K562 (cell line): ENCODE measurements around the gene BFSP2. TPM values are rescaled to one million over a fixed set of nuclear protein-coding genes. Genes with fewer than 3 reads are reported as not detected.

Experiments
- ATAC-seq: fragments of 200-7000 bp; cut with Tn5 transposase; 3 replicates; pipeline ENCODE4 v1.9.1; 2020; ENCODE audit warnings: moderate library complexity
- BruUV-seq: library from RNA; stranded (reverse); fragments of 400-500 nt; replicated peaks from 2 replicates; lab custom pipeline; 2021; lab: Mats Ljungman, UMichigan
- CTCF ChIA-PET: fragments of 300-600 bp; formaldehyde crosslinking; extraction: SDS; loops from one replicate; lab custom pipeline; 2021; ENCODE audit warnings: low intra/inter-chr PET ratio; lab: Yijun Ruan, JAX
- POLR2A ChIA-PET: fragments of 300-600, 350-650 bp; sonication (Branson Sonifier 250); formaldehyde crosslinking; extraction: SDS; loops from one replicate; lab custom pipeline; 2021; ENCODE audit warnings: antibody characterized with exemption, inconsistent platforms; lab: Yijun Ruan, JAX
- DNase-seq, 4 experiments: peaks; one replicate each; pipeline versions ENCODE4 v3.0.0 to v3.0.0-alpha.2; 2011 to 2018; ENCODE audit warnings: low spot score in 3 of 4, mixed read lengths in 3 of 4; ENCODE audit errors: extremely low read depth in 1 of 4
- FAIRE-seq: peaks from 2 replicates; lab custom pipeline; 2011; peaks lifted over from hg19 to GRCh38; lab: Jason Lieb, UNC
- H2AFZ ChIP-seq: 2 replicates; pipeline ENCODE4 v1.6.0; 2011; ENCODE audit warnings: low read depth, low read length, control low read depth, inconsistent platforms
- H3K27ac ChIP-seq: fragments of 200-600 bp; 3 replicates; pipeline ENCODE4 v1.8.0; 2011; ENCODE audit warnings: low read depth, mild to moderate bottlenecking, control low read depth, inconsistent platforms, low read length, moderate library complexity, mixed read lengths; ENCODE audit errors: extremely low read depth
- H3K27me3 ChIP-seq, 2 experiments: fragments of 300-600 bp in 1 of 2; 2 replicates in 1 of 2; 3 replicates in 1 of 2; pipeline versions ENCODE4 v1.6.0 to v1.8.0; 2011; ENCODE audit warnings: inconsistent platforms in 2 of 2, low read length in 2 of 2, mild to moderate bottlenecking in 1 of 2, mixed read lengths in 1 of 2, moderate library complexity in 1 of 2; ENCODE audit not compliant: control insufficient read depth in 2 of 2, insufficient read depth in 2 of 2
- H3K36me3 ChIP-seq: fragments of 300-600 bp; 3 replicates; pipeline ENCODE4 v1.8.0; 2011; ENCODE audit warnings: mild to moderate bottlenecking, low read length, inconsistent platforms; ENCODE audit not compliant: control insufficient read depth, insufficient read depth
- H3K4me1 ChIP-seq, 2 experiments: fragments of 200-600 bp in 1 of 2; replicated peaks in 1 of 2; 2 replicates in 1 of 2; 3 replicates in 1 of 2; pipeline versions ENCODE4 v1.5.1 to v1.8.0; 2011; ENCODE audit warnings: inconsistent platforms in 2 of 2, low read length in 2 of 2, mild to moderate bottlenecking in 1 of 2, mixed read lengths in 1 of 2, moderate library complexity in 1 of 2; ENCODE audit not compliant: control insufficient read depth in 2 of 2, insufficient read depth in 2 of 2
- H3K4me2 ChIP-seq: 2 replicates; pipeline ENCODE4 v1.6.1; 2011; ENCODE audit warnings: low read length, control low read depth, inconsistent platforms, mixed read lengths; ENCODE audit not compliant: insufficient read depth
- H3K4me3 ChIP-seq: fragments of 200-600 bp; sonication (generic), shearing (Covaris generic); 2 replicates; pipeline ENCODE4 v1.5.1; 2016; ENCODE audit warnings: control low read depth, inconsistent platforms
- H3K79me2 ChIP-seq: fragments of 200-600 bp; 3 replicates; pipeline ENCODE4 v1.8.0; 2011; ENCODE audit warnings: low read length, inconsistent platforms; ENCODE audit not compliant: control insufficient read depth, insufficient read depth
- H3K9ac ChIP-seq, 2 experiments: 2 replicates each; pipeline versions ENCODE4 v1.6.0 to v1.6.1; 2011; ENCODE audit warnings: low read depth in 2 of 2, low read length in 2 of 2, control low read depth in 1 of 2, inconsistent platforms in 1 of 2, mild to moderate bottlenecking in 1 of 2, mixed read lengths in 1 of 2; ENCODE audit not compliant: insufficient read depth in 1 of 2
- H3K9me1 ChIP-seq: one replicate; pipeline ENCODE4 v1.6.0; 2011; ENCODE audit warnings: inconsistent platforms, mild to moderate bottlenecking, low read length, moderate library complexity; ENCODE audit not compliant: control insufficient read depth, insufficient read depth
- H3K9me3 ChIP-seq: replicated peaks from 2 replicates; pipeline ENCODE4 v1.5.1; 2011; ENCODE audit warnings: low read depth, low read length, inconsistent platforms; ENCODE audit not compliant: control insufficient read depth, insufficient read depth
- H4K20me1 ChIP-seq: replicated peaks from 2 replicates; pipeline ENCODE4 v1.6.1; 2011; ENCODE audit warnings: low read length, inconsistent platforms, mixed read lengths; ENCODE audit not compliant: control insufficient read depth, insufficient read depth
- ESRRB ChIP-seq: fragments of 250-450 bp; sonication (Bioruptor Pico); IDR thresholded peaks from 2 replicates; pipeline ENCODE4 v1.5.0; 2020; ENCODE audit warnings: mild to moderate bottlenecking, moderate library complexity, borderline replicate concordance
- KHSRP ChIP-seq: fragments of 450-650 bp; IDR thresholded peaks from 2 replicates; pipeline ENCODE4 v1.6.1; 2017
- MAZ ChIP-seq, 2 experiments: fragments of 450-650 bp in 1 of 2; sonication (generic) in 1 of 2; formaldehyde crosslinking; IDR thresholded peaks in 1 of 2; conservative IDR thresholded peaks in 1 of 2; 2 replicates each; pipeline versions ENCODE4 v1.4.0 to v1.5.0; 2020; ENCODE audit warnings: mild to moderate bottlenecking in 1 of 2, missing genetic modification reagents in 1 of 2
- NRF1 ChIP-seq, 2 experiments: fragments of 450-650 bp; IDR thresholded peaks in 1 of 2; conservative IDR thresholded peaks in 1 of 2; 2 replicates each; pipeline ENCODE4 v1.6.1; 2014; ENCODE audit warnings: mild to moderate bottlenecking in 2 of 2
- PYGO2 ChIP-seq: fragments of 450-650 bp; IDR thresholded peaks from 2 replicates; pipeline ENCODE4 v1.6.1; 2016; ENCODE audit warnings: mild to moderate bottlenecking, missing genetic modification characterization, moderate library complexity, missing compliant biosample characterization
- RNF219 ChIP-seq: fragments of 250-450 bp; sonication (Bioruptor Pico); IDR thresholded peaks from 2 replicates; pipeline ENCODE4 v1.5.0; 2022; ENCODE audit warnings: mild to moderate bottlenecking
- SREBF1 ChIP-seq: fragments of 150-350 bp; IDR thresholded peaks from 2 replicates; pipeline ENCODE4 v1.6.1; 2014; ENCODE audit warnings: antibody characterized with exemption, low read depth, low read length, borderline replicate concordance
- ZNF347 ChIP-seq: fragments of 450-650 bp; formaldehyde crosslinking; IDR thresholded peaks from 2 replicates; pipeline ENCODE4 v1.4.0; 2020; ENCODE audit warnings: low read depth, mild to moderate bottlenecking, moderate library complexity
- ZNF408 ChIP-seq: fragments of 250-450 bp; sonication (Bioruptor Pico); IDR thresholded peaks from 2 replicates; pipeline ENCODE4 v1.4.0; 2020; ENCODE audit warnings: low read depth, mild to moderate bottlenecking, moderate library complexity
- ZNF639 ChIP-seq, 2 experiments: fragments of 200-800 bp in 1 of 2; sonication (Bioruptor generic) in 1 of 2; sonication (generic) in 1 of 2; formaldehyde crosslinking in 1 of 2; IDR thresholded peaks in 1 of 2; conservative IDR thresholded peaks in 1 of 2; 2 replicates each; pipeline versions ENCODE4 v1.5.0 to v1.6.1; 2016 to 2020; ENCODE audit warnings: missing compliant biosample characterization in 1 of 2, missing genetic modification characterization in 1 of 2, missing genetic modification reagents in 1 of 2
- WGBS: fragments of 100-300 bp; shearing (Covaris generic); methylation state at CpG from one replicate; pipeline ENCODE4 v1.1.6; 2016; ENCODE audit warnings: low coverage, mixed read lengths; ENCODE audit not compliant: insufficient coverage; ENCODE audit errors: missing lambda C conversion rate; 5-methylcytosine and 5-hydroxymethylcytosine counted together
- in situ Hi-C: fragments of 300-500 bp; cut with MboI; formaldehyde crosslinking; loops from 4 replicates; pipeline ENCODE4 v1.15.0; 2018; ENCODE audit warnings: inconsistent platforms, mixed read lengths
- intact Hi-C: fragments of 100-400 bp; cut with micrococcal nuclease; formaldehyde crosslinking; loops from 2 replicates; pipeline ENCODE4 v1.14.2; 2022
- polyA plus RNA-seq, 8 experiments: library from polyadenylated mRNA; depleted of rRNA in 4 of 8; stranded (reverse) in 5 of 8; unstranded in 3 of 8; fragments of >200 nt; fragmentation: Nextera tagmentation in 2 of 8; fragmentation: Illumina TruSeq in 1 of 8; extraction: Ambion mirVana in 2 of 8; extraction: Trizol in 1 of 8; gene quantifications; 2 replicates each; pipeline versions ENCODE4 v1.2.1 to v1.2.3, GENCODE V29; 2011 to 2014; ENCODE audit warnings: inconsistent platforms in 1 of 8, missing spikeins in 1 of 8
- total RNA-seq, 7 experiments: library from RNA; depleted of rRNA in 6 of 7; stranded (reverse); fragments of >200 nt in 6 of 7; fragmentation: Illumina TruSeq in 2 of 7; extraction: Trizol in 2 of 7; gene quantifications; 2 replicates each; pipeline versions ENCODE4 v1.2.1 to v1.2.3, GENCODE V29; 2011 to 2021; ENCODE audit warnings: low replicate concordance in 1 of 7

The BFSP2 gene
- total and polyA plus RNA-seq, 9 of the 15 experiments (the other 6 are each of a cell fraction or from before 2014, with no cell fraction given) = not detected

DNA sequence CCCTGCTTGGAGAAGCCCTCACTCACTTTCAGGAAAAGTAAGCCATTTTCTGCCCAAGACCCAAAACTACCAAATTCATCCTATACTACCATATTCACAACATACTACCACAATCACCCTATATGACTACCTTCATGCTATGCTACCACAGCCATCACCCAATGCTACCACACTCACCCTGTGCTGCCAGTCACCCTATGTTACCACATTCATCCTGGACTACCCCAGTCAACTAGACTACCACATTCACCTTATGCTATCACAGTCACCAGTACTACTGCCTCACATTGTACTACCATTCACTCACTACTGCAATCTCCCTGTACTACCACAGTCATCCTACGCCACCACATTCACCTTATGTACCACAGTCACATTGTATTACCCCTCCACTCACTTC is 115.3 kb downstream of the BFSP2 start:
- ATAC-seq (no peak), FAIRE-seq (no peak), DNase-seq (no peak)
- no TSS peak for BruUV-seq
- CTCF ChIA-PET = no interaction called here
- no peak overlapping the region for H3K9ac ChIP-seq
- H3K9me1 ChIP-seq = no peaks in the 10 kb centered on the region
- no peak overlapping the region for H3K4me3 ChIP-seq
- peaks cover 0 to 14% of the 10 kb centered on the region in 2 experiments; a peak in 4 of 5 replicates for H3K27me3 ChIP-seq
- H2AFZ ChIP-seq = no peak overlapping the region
- TF ChIP-seq SREBF1 = no peak
- TF ChIP-seq, all 486 proteins: peak for 0
- Histone ChIP-seq H3K36me3 (no peaks in the 10 kb centered on the region), H3K4me1 (no peaks in the 10 kb centered on the region), H3K79me2 (no peaks in the 10 kb centered on the region), H4K20me1 (no peaks in the 10 kb centered on the region), H3K27ac (no peak overlapping the region), H3K4me2 (no peak overlapping the region), H3K9me3 (no peaks in the 10 kb centered on the region)
- in situ Hi-C loops (no loop called here), intact Hi-C loops (no loop called here)
- WGBS = 0% methylated on average over 1 of the region's 1 CpG
- POLR2A ChIA-PET = no interaction called here

- H3K27ac ChIP-seq = no peak overlapping the region
- intact Hi-C loops (no loop called here), in situ Hi-C loops (no loop called here)
- H4K20me1 ChIP-seq = no peaks in the 10 kb centered on the region
- H3K27me3 ChIP-seq = peaks cover 0 to 8% of the 10 kb centered on the region in 2 experiments; a peak in 4 of 5 replicates
- POLR2A ChIA-PET = no interaction called here
- ATAC-seq = no peak
- H3K9ac ChIP-seq = no peak overlapping the region
- no peaks in the 10 kb centered on the region for H3K79me2 ChIP-seq
- CTCF ChIA-PET = no interaction called here
- no peak for DNase-seq
- no TSS peak for BruUV-seq
- no peak overlapping the region for H3K4me3 ChIP-seq
- no peaks in the 10 kb centered on the region for H3K9me1 ChIP-seq
- H3K4me1 ChIP-seq = no peaks in the 10 kb centered on the region
- no peak overlapping the region for H3K4me2 ChIP-seq
- H3K36me3 ChIP-seq = no peaks in the 10 kb centered on the region
- no peak for FAIRE-seq
- H3K9me3 ChIP-seq = no peaks in the 10 kb centered on the region
- H2AFZ ChIP-seq = no peak overlapping the region
- no peak for TF ChIP-seq ZNF408 (CRISPR knock-in tag)
- no peak for TF ChIP-seq ESRRB (CRISPR knock-in tag)
- TF ChIP-seq MAZ (CRISPR knock-in tag; conservative IDR thresholded peaks at IDR 0.05 in 1 of 2, IDR thresholded peaks at IDR 0.05 in 1 of 2) = no peak
- no peak for TF ChIP-seq RNF219 (CRISPR knock-in tag)
- TF ChIP-seq ZNF639 (CRISPR knock-in tag; conservative IDR thresholded peaks at IDR 0.05 in 1 of 2, IDR thresholded peaks at IDR 0.05 in 1 of 2) = no peak
- TF ChIP-seq ZNF347 (CRISPR knock-in tag) = no peak
- no peak for TF ChIP-seq NRF1 (conservative IDR thresholded peaks at IDR 0.05 in 1 of 2, IDR thresholded peaks at IDR 0.05 in 1 of 2)
- no peak for TF ChIP-seq KHSRP
- no peak for TF ChIP-seq PYGO2 (tag)
Measured at GRCh38 chr3:133520286-133520685, 120.4 kb downstream of the BFSP2 start.
